ENCODE data around the gene GLP1R.

DNA sequence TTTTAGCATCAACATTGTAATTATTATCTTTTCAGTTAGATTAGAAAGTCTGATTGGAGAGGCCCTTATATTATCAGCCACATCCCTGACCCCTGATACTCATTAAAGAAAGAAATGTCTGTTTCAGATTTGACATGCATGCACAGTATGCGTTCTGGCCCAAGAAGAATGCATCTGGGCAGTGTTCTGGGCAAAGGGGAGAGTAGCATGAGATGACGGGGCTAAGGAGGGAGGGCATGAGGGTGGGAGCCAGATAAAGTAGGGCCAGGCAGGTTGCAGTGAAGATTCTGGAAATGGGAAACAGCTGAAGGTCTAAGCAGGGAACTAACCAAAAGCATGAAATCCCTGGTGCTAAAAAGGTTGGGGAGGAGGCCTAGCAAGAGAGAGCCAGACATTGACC, 59.1 kb downstream of the GLP1R start:
- no peak for TF ChIP-seq EZH2 (IDR thresholded peaks at IDR 0.05; ENCODE audit: borderline replicate concordance, insufficient read depth, low read depth, low read length, poor library complexity, severe bottlenecking)
- TF ChIP-seq CTCF (IDR thresholded peaks at IDR 0.05): no peak

Data from B cell (primary cell).